Epithelial cell of proximal tubule (primary cell): Measurements from ENCODE around the gene DLG3. TPM values are rescaled to one million over a fixed set of nuclear protein-coding genes. Genes with fewer than 3 reads are reported as not detected.
"Not testable (repeated sequence)": the region's sequence is repeated elsewhere in the genome, so short reads cannot be mapped to it uniquely, and the experiment has no call there.

Experiments
- DNase-seq: peaks from one replicate; pipeline ENCODE4 v3.0.0-alpha.2; 2011; ENCODE audit warnings: low read depth
- H3K4me3 ChIP-seq: 2 replicates; pipeline ENCODE4 v1.5.1; 2011; ENCODE audit warnings: low read depth, mild to moderate bottlenecking, low read length
- CTCF ChIP-seq: conservative IDR thresholded peaks from 2 replicates; pipeline ENCODE4 v1.5.1; 2012; ENCODE audit warnings: low read depth, mild to moderate bottlenecking, low read length
- total RNA-seq: library from RNA; depleted of rRNA; stranded (reverse); fragments of >200 nt; gene quantifications from 2 replicates; pipeline ENCODE4 v1.2.3, GENCODE V29; 2015

The DLG3 gene
- total RNA-seq: 28.8 and 31.6 TPM in 2 replicates

DNA sequence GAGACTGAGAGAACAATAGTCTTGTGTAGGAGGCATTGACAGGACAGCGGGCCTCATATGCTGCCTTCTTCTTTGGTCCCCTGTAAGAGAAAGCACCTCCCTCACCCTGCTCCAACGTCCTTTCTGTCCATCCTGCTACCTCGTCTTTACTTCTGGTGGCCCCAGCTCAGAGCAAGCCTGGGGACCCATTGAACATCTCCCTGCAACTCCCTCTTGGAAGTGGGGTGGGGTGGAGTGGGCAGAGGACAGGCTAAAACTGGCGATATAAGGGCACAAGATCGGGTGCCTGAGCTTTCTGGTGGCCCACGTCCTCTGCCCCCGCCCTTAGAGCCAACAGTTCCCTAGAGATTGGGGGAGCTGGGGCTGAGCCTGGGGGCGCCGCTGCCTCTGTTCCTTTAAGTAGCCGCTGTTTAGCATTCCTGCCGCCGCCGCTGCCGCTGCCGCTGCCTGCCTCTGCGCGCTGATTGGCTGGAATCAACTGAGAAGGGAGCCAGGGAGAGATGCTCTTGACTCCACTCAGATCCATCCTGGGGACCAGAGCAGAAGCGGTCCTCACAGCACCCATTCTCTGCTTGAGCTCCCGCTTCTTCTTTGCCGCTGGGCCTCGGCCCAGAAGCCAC lies at the start of gene DLG3:
Gene DLG3, plus strand, starts transcription at position 510 of the 620 bp plus-strand sequence. CDS start 367 bp downstream, outside the sequence.
- no peak within 1 kb of the TSS for H3K4me3 ChIP-seq
- TF ChIP-seq CTCF: no peak
- no peak for DNase-seq

GRCh38 chrX:70398899-70399298 lies 45.7 kb upstream of the DLG3 start:
- no peak for TF ChIP-seq CTCF
- DNase-seq: no peak
- no peak overlapping the region for H3K4me3 ChIP-seq

DNA sequence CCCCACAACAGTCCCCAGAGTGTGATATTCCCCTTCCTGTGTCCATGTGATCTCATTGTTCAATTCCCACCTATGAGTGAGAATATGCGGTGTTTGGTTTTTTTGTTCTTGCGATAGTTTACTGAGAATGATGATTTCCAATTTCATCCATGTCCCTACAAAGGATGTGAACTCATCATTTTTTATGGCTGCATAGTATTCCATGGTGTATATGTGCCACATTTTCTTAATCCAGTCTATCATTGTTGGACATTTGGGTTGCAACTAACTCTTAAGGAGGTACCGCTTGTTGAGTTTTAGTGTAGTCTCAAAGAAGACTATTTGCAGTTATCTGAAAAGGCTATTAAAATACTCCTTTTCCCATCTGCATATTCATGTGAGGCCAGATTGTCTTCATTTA lies 44.5 kb upstream of the DLG3 start:
- not testable (repeated sequence) for H3K4me3 ChIP-seq, DNase-seq

DNA sequence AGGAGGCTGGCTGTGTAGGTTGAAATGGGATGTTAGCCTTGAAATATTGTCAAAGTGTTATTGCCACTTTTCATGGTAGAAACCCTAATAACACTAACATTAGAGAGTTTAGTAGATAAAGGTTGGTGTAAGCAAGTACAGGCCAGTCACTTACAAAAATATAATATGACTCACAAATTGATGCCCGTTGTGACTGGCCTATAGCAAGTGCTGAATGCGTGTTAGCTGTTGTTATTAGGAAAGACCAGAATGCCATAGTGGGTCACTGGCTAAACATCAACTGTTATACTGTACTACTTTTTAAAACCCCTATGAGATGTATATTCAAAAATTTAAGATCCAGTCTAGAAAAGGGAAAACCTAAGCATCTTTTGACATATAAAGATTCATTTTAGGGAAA lies 41.9 kb upstream of the DLG3 start:
- no peak for TF ChIP-seq CTCF
- DNase-seq: no peak
- no peak overlapping the region for H3K4me3 ChIP-seq

DNA sequence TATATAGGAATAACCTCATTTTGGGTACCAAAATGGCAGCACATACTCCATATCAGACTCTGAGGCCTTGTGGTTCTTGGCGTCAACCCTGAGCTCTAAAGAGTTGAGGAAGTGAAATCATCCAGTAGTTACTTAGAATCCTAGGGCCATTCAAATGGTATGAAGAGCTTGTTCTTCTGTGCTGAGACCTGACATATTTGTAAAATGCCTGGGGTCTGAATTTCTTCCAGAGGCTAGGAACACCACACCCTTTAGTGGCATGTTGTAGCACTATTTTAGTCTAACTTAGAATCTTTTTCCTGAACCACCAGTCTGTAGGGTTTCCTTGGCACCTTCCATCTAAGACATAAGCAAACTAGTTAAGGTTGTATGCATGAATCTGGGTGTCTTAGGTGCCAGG lies 39.6 kb upstream of the DLG3 start:
- H3K4me3 ChIP-seq: no peak overlapping the region
- DNase-seq: no peak
- TF ChIP-seq CTCF: no peak

DNA sequence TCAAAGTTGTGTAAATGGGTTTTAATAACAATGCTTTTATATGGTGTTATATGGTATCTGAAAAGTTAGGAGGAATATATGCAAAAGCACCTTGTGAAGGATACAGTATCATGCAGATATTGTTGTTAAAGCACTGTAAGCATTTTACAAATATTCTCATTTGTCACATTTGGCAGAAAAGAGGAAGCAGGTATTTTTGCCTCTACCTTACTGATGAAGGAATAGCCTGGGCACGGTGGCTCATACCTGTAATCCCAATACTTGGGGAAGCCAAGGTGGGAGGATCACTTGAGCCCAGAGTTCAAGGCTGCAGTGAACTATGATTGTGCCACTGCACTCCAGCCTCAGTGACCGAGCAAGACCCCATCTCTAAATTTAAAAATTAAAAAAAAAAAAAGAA lies 33.7 kb upstream of the DLG3 start:
- H3K4me3 ChIP-seq: no peak overlapping the region
- no peak for TF ChIP-seq CTCF
- DNase-seq: no peak

- H3K4me3 ChIP-seq: no peak overlapping the region
- DNase-seq: no peak
- no peak for TF ChIP-seq CTCF
These were observed 33.2 kb upstream of the DLG3 start for GRCh38 chrX:70411475-70411874.
